ENCODE measurements around the gene TNKS1BP1. TPM values are rescaled to one million over a fixed set of nuclear protein-coding genes. Genes with fewer than 3 reads are reported as not detected.

TNKS1BP1 gene
- polyA plus RNA-seq, 1 of the 3 experiments (the other 2 are of a cell fraction), result 43.3 TPM

DNA sequence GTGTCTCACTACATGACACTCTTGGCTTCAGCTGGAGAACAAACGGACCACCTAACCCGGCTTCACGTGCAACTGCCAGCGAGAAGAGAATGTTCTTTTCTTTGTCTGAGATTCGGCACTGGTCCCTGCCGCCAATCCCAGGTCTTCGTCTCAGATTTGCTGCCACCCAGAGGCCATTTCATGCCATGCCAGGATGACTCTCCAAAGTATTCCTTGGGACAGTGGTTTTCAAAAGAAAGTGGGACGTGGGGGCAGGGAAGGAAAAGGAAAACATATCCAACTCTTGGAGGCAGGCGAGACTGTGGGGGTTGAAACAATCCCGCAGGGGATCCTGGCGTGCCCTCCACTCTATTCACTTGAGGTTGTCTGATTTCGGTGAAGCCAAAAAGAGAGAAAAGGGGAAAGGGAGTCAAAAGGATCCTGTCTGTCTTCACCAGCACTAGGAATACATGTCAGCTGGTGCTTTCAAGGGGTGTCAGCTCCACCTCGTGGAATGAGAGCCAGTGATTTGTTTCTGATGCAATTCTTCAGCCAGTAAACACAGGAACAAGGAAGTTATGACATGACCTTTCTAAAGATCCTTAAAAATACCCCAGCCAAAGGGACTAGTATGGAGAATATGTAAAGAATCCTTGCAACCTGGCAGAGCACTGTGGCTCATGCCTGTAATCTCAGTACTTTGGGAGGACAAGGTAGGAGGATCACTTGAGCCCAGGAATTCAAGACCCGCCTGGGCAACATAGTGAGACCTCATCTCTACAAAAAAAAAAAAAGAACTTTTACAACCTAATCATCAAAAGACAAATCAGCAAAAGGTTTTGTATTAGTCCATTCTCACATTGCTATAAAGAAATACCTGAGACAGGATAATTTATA lies 46.7 kb downstream of the TNKS1BP1 start:
- Histone ChIP-seq H2AFZ (ENCODE audit: low read depth) (peak overlapping the region; percentile 82), H3K27ac (ENCODE audit: low read depth in 2 of 2, low read length in 1 of 2) (peak overlapping the region in 1 of 2 experiments; percentile 32; a peak in 3 of 4 replicates), H4K20me1 (ENCODE audit: insufficient read depth) (no peaks in the 10 kb centered on the region), H3K4me1 (ENCODE audit: control insufficient read depth in 1 of 2, insufficient read depth in 2 of 2, low read depth in 1 of 2, low read length in 1 of 2) (peaks cover 4 to 5% of the 10 kb centered on the region in 2 experiments; a peak in 1 of 4 replicates), H3K27me3 (ENCODE audit: insufficient read depth) (no peaks in the 10 kb centered on the region), H3K9me2 (no peaks in the 10 kb centered on the region), H3K4me2 (peak overlapping the region; percentile 58), H3K9me3 (no peaks in the 10 kb centered on the region), H3F3A (replicated peaks; ENCODE audit: insufficient read depth) (peaks cover 3% of the 10 kb centered on the region), H3K4me3 (ENCODE audit: low read depth in 2 of 2, low read length in 1 of 2) (peak overlapping the region in 1 of 2 experiments; percentile 39; a peak in 1 of 4 replicates), H3K9ac (no peak overlapping the region), H3K36me3 (replicated peaks in 1 of 2; ENCODE audit: control insufficient read depth in 1 of 2, insufficient read depth in 2 of 2, low read length in 1 of 2) (no peaks in the 10 kb centered on the region), H3K79me2 (ENCODE audit: insufficient read depth) (no peaks in the 10 kb centered on the region)
- peak; percentile 73 for DNase-seq
- TF ChIP-seq NRF1 (IDR thresholded peaks at IDR 0.05; ENCODE audit: low read depth, low read length) (no peak), CHD2 (IDR thresholded peaks at IDR 0.05; ENCODE audit: low read length, partially characterized antibody) (peak; percentile 50), MXI1 (IDR thresholded peaks at IDR 0.05; ENCODE audit: low read depth, low read length) (peak; percentile 21; the same call in 1 of the 2 replicates), RXRA (IDR thresholded peaks at IDR 0.05; ENCODE audit: borderline replicate concordance, low read depth) (no peak), EP300 (IDR thresholded peaks at IDR 0.05; ENCODE audit: borderline replicate concordance in 1 of 2, low read depth in 1 of 2, low read length in 1 of 2) (no peak), ELF1 (IDR thresholded peaks at IDR 0.05) (no peak), SMC3 (IDR thresholded peaks at IDR 0.05; ENCODE audit: low read depth, low read length) (peak; percentile 71), RAD21 (IDR thresholded peaks at IDR 0.05; ENCODE audit: low read length) (peak; percentile 73), RCOR1 (IDR thresholded peaks at IDR 0.05; ENCODE audit: low read length) (peak; percentile 47; the same call in 1 of the 2 replicates), JUND (IDR thresholded peaks at IDR 0.05) (no peak)
- TF ChIP-seq, protein P1, sequence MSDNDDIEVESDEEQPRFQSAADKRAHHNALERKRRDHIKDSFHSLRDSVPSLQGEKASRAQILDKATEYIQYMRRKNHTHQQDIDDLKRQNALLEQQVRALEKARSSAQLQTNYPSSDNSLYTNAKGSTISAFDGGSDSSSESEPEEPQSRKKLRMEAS (IDR thresholded peaks at IDR 0.05; ENCODE audit: low read depth), result peak; percentile 56; the same call in 1 of the 2 replicates
- TF ChIP-seq, protein P2, sequence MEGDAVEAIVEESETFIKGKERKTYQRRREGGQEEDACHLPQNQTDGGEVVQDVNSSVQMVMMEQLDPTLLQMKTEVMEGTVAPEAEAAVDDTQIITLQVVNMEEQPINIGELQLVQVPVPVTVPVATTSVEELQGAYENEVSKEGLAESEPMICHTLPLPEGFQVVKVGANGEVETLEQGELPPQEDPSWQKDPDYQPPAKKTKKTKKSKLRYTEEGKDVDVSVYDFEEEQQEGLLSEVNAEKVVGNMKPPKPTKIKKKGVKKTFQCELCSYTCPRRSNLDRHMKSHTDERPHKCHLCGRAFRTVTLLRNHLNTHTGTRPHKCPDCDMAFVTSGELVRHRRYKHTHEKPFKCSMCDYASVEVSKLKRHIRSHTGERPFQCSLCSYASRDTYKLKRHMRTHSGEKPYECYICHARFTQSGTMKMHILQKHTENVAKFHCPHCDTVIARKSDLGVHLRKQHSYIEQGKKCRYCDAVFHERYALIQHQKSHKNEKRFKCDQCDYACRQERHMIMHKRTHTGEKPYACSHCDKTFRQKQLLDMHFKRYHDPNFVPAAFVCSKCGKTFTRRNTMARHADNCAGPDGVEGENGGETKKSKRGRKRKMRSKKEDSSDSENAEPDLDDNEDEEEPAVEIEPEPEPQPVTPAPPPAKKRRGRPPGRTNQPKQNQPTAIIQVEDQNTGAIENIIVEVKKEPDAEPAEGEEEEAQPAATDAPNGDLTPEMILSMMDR (IDR thresholded peaks at IDR 0.05), result peak; percentile 90
- TF ChIP-seq, protein P3, sequence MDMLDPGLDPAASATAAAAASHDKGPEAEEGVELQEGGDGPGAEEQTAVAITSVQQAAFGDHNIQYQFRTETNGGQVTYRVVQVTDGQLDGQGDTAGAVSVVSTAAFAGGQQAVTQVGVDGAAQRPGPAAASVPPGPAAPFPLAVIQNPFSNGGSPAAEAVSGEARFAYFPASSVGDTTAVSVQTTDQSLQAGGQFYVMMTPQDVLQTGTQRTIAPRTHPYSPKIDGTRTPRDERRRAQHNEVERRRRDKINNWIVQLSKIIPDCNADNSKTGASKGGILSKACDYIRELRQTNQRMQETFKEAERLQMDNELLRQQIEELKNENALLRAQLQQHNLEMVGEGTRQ (IDR thresholded peaks at IDR 0.05; ENCODE audit: borderline replicate concordance, low read depth, low read length), result no peak
- CTCF ChIA-PET, result interaction anchor here (0.7 to 5.3 kb wide), 15 partner anchors 9 to 437 kb away, joined by 3 to 45 read pairs (median 5); no protein-coding TSS in a partner anchor
- POLR2A ChIA-PET, result no interaction called here
- 9% methylated on average over 14 of the region's 14 CpGs for WGBS (ENCODE audit: low lambda C conversion rate)
